IgD-negative memory B cell (primary cell): ENCODE results near the gene BRD9. TPM values are rescaled to one million over a fixed set of nuclear protein-coding genes. Genes with fewer than 3 reads are reported as not detected.
"Not testable (repeated sequence)": the region's sequence is repeated elsewhere in the genome, so short reads cannot be mapped to it uniquely, and the experiment has no call there.

Experiments used
- H3K27ac Mint-ChIP-seq, 3 donors: one replicate each; pipeline ENCODE4 v1.8.0; 2020 to 2022; ENCODE audit warnings: mild to moderate bottlenecking in 3 of 3, mixed read lengths in 3 of 3, moderate library complexity in 1 of 3
- H3K27me3 Mint-ChIP-seq: one replicate; pipeline ENCODE4 v1.8.0; 2021; ENCODE audit warnings: mixed read lengths
- H3K36me3 Mint-ChIP-seq: one replicate; pipeline ENCODE4 v1.8.0; 2020; ENCODE audit warnings: mild to moderate bottlenecking, mixed read lengths
- H3K4me1 Mint-ChIP-seq, 3 donors: one replicate each; pipeline ENCODE4 v1.8.0; 2020 to 2022; ENCODE audit warnings: mixed read lengths in 3 of 3, mild to moderate bottlenecking in 1 of 3
- H3K4me3 Mint-ChIP-seq, 4 donors: one replicate each; pipeline ENCODE4 v1.8.0; 2020 to 2022; ENCODE audit warnings: mild to moderate bottlenecking in 4 of 4, mixed read lengths in 4 of 4, moderate library complexity in 3 of 4
- H3K9me3 Mint-ChIP-seq, 3 donors: one replicate each; pipeline ENCODE4 v1.8.0; 2020 to 2021; ENCODE audit warnings: mixed read lengths in 3 of 3, mild to moderate bottlenecking in 1 of 3
- polyA plus RNA-seq: library from polyadenylated mRNA; unstranded; fragments of 300-500 nt; fragmentation: Illumina TruSeq; gene quantifications from one replicate; pipeline ENCODE4 v1.2.3, GENCODE V29; 2021

The BRD9 gene
- polyA plus RNA-seq, 1 donor from 2014 or later, result 19.3 TPM

DNA sequence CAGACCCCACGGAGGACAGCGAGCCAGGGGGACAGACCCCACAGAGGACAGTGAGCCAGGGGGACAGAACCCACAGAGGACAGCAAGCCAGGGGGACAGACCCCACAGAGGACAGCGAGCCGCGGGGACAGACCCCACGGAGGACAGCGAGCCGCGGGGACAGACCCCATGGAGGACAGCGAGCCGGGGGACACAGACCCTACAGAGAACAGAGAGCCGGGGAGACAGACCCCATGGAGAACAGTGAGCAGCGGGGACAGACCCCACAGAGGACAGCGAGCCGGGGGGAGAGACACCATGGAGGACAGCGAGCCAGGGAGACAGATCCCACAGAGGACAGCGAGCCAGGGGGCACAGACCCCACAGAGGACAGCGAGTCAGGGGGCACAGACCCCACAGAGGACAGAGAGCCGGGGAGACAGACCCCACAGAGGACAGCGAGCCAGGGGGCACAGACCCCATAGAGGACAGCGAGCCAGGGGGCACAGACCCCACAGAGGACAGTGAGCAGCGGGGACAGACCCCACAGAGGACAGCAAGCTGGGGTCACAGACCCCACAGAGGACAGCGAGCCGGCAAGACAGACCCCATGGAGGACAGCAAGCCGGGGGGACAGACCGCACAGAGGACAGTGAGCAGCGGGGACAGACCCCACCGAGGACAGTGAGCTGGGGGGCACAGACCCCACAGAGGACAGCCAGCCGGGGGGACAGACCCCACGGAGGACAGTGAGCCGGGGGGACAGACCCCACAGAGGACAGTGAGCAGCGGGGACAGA lies 37.4 kb downstream of the BRD9 start:
- Mint-ChIP-seq H3K4me1 (no peaks in the 10 kb centered on the region), H3K4me3 (no peak overlapping the region), H3K9me3 (no peaks in the 10 kb centered on the region), H3K27me3 (peaks cover 7% of the 10 kb centered on the region), H3K36me3 (no peaks in the 10 kb centered on the region), H3K27ac (no peak overlapping the region)

DNA sequence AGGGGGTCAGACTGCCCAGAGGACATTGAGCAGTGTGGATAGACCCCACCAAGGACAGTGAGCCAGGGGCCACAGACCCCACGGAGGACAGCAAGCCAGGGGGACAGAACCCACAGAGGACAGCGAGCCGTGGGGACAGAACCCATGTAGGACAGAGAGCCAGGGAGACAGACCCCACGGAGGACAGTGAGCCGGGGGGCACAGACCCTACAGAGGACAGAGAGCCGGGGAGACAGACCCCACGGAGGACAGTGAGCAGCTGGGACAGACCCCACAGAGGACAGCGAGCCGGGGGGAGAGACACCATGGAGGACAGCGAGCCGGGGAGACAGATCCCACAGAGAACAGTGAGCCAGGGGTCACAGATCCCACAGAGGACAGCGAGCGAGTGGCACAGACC lies 38.4 kb downstream of the BRD9 start:
- no peak overlapping the region for H3K27ac Mint-ChIP-seq
- H3K36me3 Mint-ChIP-seq, result no peaks in the 10 kb centered on the region
- H3K27me3 Mint-ChIP-seq, result peaks cover 7% of the 10 kb centered on the region
- H3K4me3 Mint-ChIP-seq, result no peak overlapping the region
- H3K4me1 Mint-ChIP-seq, result no peaks in the 10 kb centered on the region
- no peaks in the 10 kb centered on the region for H3K9me3 Mint-ChIP-seq

- H3K4me1 Mint-ChIP-seq, H3K27me3 Mint-ChIP-seq, H3K27ac Mint-ChIP-seq, H3K4me3 Mint-ChIP-seq, H3K36me3 Mint-ChIP-seq, H3K9me3 Mint-ChIP-seq: not testable (repeated sequence)
Measured at GRCh38 chr5:853416-854090, 39.0 kb downstream of the BRD9 start.

- no peak overlapping the region for H3K4me3 Mint-ChIP-seq
- H3K4me1 Mint-ChIP-seq, result no peaks in the 10 kb centered on the region
- peaks cover 7% of the 10 kb centered on the region for H3K27me3 Mint-ChIP-seq
- H3K9me3 Mint-ChIP-seq, result no peaks in the 10 kb centered on the region
- no peaks in the 10 kb centered on the region for H3K36me3 Mint-ChIP-seq
- H3K27ac Mint-ChIP-seq, result no peak overlapping the region
Measured at GRCh38 chr5:852431-853401, 39.9 kb downstream of the BRD9 start.

DNA sequence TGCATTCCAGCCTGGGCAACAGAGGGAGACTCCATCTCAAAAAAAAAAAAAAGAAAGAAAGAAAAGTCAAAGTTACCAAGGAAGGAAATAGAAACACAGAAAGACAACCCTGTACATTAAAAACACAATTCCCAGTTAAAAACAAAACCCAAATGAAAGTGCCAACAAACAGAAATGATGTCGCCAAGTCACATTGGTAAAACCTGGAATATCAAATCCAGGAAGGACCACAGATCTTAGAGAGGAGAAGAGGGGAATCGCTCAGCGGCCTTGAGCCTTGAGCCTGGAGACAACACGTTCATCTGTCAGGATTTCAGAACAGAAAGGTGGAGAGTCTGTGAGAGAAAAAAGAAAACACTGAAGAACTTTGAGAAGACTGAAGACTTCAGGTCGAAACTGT lies 40.6 kb downstream of the BRD9 start:
- H3K4me1 Mint-ChIP-seq, result no peaks in the 10 kb centered on the region
- H3K9me3 Mint-ChIP-seq, result no peaks in the 10 kb centered on the region
- no peak overlapping the region for H3K4me3 Mint-ChIP-seq
- H3K27ac Mint-ChIP-seq, result no peak overlapping the region
- no peaks in the 10 kb centered on the region for H3K36me3 Mint-ChIP-seq
- peaks cover 7% of the 10 kb centered on the region for H3K27me3 Mint-ChIP-seq

DNA sequence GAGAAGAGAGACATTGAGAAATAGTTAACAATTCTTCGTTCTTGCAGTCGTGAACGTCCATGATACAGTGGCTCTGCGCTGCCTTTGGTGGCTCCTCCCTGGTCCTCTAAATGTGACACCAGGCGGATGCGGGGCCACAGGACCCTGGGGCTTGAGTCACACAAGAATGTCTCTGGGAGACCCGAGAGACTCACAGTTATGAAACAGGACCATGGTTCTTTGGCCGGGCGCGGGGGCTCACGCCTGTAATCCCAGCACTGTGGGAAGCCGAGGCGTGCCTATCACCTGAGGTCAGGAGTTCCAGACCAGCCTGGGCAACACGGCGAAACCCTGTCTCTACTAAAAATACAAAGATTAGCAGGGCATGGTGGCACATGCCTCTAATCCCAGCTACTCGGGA lies 41.0 kb downstream of the BRD9 start:
- H3K36me3 Mint-ChIP-seq, result no peaks in the 10 kb centered on the region
- H3K27ac Mint-ChIP-seq, result no peak overlapping the region
- peaks cover 0 to 4% (median 4%) of the 10 kb centered on the region in 3 donors for H3K4me1 Mint-ChIP-seq
- no peak overlapping the region for H3K4me3 Mint-ChIP-seq
- peaks cover 8% of the 10 kb centered on the region for H3K27me3 Mint-ChIP-seq
- no peaks in the 10 kb centered on the region for H3K9me3 Mint-ChIP-seq

DNA sequence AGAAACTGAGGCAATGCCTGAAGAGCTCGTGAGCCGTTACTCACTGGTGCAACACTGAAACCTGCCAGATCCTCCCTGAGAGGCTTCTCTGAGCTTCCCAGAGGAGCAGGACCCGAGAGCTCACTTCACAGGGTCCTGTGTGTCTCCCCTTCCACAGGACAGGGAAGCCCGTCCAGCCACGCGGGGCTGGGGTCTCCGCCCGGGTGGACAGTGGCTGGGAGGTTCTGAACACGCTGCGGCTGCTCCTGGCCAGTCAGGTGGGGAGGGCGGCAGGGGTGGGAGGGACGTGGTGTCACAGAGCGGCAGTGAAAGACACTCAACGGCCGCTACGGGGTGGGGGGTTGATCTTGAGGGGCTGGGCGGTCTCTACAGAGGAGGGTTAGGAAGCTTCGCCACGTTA lies 41.5 kb downstream of the BRD9 start:
- no peaks in the 10 kb centered on the region for H3K36me3 Mint-ChIP-seq
- H3K27ac Mint-ChIP-seq, result no peak overlapping the region
- no peak overlapping the region for H3K4me3 Mint-ChIP-seq
- H3K9me3 Mint-ChIP-seq, result no peaks in the 10 kb centered on the region
- H3K27me3 Mint-ChIP-seq, result peaks cover 8% of the 10 kb centered on the region
- H3K4me1 Mint-ChIP-seq, result peaks cover 0 to 5% (median 4%) of the 10 kb centered on the region in 3 donors

DNA sequence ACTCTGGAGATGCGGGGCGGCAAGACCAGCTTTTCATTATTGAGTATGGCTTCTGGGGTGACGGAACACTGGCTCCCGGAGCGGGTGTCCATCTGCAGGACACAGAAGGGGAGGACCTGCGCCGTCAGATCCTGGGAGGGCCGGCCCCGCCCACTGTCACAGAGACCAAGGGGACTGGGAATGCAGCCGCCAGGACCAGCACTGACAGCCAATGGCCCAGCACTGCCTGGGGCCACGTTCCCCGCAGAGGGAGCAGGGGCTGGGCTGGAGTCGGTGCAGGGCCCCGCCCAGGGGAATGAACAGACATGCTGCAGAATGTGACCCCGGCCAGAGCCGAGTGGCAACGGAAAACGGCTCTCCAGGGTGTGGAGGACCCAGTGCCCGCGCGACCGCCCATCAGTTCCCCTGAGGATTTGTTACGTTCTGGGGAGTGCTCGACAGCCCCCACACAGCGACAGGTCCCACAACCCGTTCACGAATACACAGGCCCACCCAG lies 42.0 kb downstream of the BRD9 start, which contains the start of gene ZDHHC11:
Gene ZDHHC11 (minus strand): TSS at position 476 of the 496 bp plus-strand sequence. CDS start 384 bp downstream, at position 92.
- Mint-ChIP-seq H3K27me3 (peaks cover 8% of the 10 kb centered on the region), H3K27ac (no peak within 1 kb of the TSS), H3K9me3 (no peaks in the 10 kb centered on the region), H3K36me3 (no peaks in the 10 kb centered on the region), H3K4me1 (peaks cover 0 to 5% (median 4%) of the 10 kb centered on the region in 3 donors), H3K4me3 (no peak within 1 kb of the TSS)

DNA sequence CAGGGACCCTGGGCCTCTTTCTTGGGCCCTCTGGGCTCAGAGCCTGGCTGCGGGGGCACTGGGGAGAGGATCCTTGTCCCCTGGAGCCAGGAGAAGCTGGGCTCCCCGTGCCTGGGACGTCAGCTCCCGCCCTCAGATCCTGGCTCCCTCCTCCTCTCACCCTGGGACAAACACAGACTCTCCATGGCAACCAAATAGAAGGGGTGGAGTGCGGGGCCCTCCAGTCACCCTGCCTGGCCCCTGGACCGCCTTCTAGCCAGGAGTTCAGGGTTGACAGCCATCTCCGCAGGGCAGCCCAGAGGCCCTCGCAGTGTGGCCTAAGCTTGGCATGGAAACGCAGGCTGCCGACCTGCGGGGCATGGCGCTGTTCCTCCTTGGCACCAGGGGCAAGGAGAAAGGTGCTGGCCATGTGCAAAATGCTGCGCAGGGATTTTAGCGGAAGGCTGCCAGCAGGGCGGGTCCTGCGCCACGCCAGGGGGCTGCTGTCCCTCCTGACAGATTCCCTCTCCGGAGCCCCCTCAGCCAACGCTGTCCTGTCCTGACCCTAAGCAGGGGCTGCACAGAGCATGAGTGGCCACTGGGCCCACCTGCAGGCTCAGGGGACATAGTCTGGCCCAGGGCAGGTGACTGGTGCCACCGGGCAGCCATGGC lies 42.8 kb downstream of the BRD9 start:
- Mint-ChIP-seq H3K27ac (no peak overlapping the region), H3K4me3 (no peak overlapping the region), H3K27me3 (peaks cover 11% of the 10 kb centered on the region), H3K9me3 (no peaks in the 10 kb centered on the region), H3K36me3 (no peaks in the 10 kb centered on the region), H3K4me1 (peaks cover 0 to 5% (median 4%) of the 10 kb centered on the region in 3 donors)

DNA sequence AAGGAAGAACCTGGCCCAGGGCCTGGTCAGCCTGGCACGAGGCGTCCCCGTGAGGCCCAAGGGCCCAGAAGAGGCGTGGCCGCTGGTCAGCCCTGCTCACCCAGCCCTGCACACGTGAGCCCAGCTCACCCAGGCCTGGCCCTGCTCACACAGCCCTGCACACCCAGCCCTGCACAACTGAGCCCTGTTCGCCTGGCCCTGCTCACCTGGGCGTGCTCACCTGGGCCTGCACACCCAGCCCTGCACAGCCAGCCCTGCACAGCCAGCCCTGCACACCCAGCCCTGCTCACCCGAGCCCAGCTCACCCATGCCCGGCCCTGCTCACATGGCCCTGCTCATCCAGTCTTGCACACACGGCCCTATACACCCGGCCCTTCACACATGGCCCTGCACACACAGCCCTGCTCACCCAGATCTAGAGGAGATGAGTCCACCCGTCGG lies 43.9 kb downstream of the BRD9 start:
- H3K9me3 Mint-ChIP-seq, result no peaks in the 10 kb centered on the region
- H3K36me3 Mint-ChIP-seq, result no peaks in the 10 kb centered on the region
- peaks cover 0 to 5% (median 4%) of the 10 kb centered on the region in 3 donors for H3K4me1 Mint-ChIP-seq
- peak overlapping the region in 1 of 4 donors; percentile 23 for H3K4me3 Mint-ChIP-seq
- H3K27me3 Mint-ChIP-seq, result peaks cover 11% of the 10 kb centered on the region
- no peak overlapping the region for H3K27ac Mint-ChIP-seq

DNA sequence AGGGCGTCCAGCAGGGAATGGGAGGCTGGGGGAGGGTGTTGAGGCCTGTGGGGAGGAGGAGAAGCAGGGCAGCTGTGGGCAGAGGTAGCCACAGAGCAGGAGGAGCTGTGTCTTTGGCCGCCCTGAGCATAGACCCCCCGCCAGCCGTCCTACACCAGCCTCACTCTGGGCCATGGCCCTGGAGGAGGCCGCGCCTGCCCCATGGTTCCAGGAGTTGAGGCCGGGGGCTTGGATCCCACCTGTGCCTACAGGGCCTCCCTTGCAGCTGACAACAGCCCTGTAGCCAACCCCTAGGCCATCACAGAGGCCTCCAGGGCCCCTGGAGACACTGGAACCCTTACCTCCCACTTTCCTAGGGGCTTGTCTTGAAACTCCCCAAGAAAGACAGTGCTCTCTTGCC lies 44.9 kb downstream of the BRD9 start:
- H3K27me3 Mint-ChIP-seq, result peaks cover 11% of the 10 kb centered on the region
- not testable (repeated sequence) for H3K4me1 Mint-ChIP-seq, H3K9me3 Mint-ChIP-seq, H3K4me3 Mint-ChIP-seq, H3K27ac Mint-ChIP-seq, H3K36me3 Mint-ChIP-seq

DNA sequence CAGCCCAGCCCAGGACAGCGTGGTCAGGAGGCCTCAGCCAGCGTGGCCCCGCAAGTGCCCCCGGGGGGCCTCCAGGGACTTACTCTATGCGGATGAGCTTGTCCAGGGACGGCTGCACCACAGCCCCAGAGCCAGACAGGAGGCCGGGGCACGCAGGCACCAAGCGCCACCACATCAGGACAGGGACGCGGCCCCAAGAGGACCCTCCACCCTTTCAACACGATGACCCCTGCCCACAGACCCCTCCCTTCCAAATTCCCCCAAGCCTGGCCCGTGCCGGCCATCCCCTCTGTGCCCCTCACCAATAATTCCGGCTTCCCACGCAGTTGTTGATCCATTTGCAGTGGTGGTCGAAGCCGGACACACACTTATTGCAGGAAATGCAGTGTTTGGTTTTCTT lies 45.4 kb downstream of the BRD9 start:
- H3K36me3 Mint-ChIP-seq, H3K27ac Mint-ChIP-seq, H3K4me1 Mint-ChIP-seq, H3K27me3 Mint-ChIP-seq, H3K4me3 Mint-ChIP-seq, H3K9me3 Mint-ChIP-seq: not testable (repeated sequence)

DNA sequence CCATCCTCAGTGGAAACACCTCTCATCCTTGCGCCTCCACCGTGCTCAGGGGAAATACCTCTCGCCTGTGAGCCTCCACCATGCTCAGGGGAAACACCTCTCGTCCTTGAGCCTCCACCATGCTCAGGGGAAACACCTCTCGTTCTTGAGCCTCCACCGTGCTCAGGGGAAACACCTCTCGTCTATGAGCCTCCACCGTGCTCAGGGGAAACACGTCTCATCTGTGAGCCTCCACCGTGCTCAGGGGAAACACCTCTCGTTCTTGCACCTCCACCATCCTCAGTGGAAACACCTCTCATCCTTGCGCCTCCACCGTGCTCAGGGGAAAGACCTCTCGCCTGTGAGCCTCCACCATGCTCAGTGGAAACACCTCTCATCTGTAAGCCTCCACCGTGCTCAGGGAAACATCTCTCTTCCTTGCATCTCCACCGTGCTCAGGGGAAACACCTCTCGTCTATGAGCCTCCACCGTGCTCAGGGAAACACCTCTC lies 46.0 kb downstream of the BRD9 start:
- not testable (repeated sequence) for H3K9me3 Mint-ChIP-seq, H3K27ac Mint-ChIP-seq

More for the DNA sequence above, 46.0 kb downstream of the BRD9 start:
- H3K36me3 Mint-ChIP-seq, H3K27me3 Mint-ChIP-seq, H3K4me1 Mint-ChIP-seq: not testable (repeated sequence)
- peak overlapping the region in 1 of 4 donors; percentile 43 for H3K4me3 Mint-ChIP-seq
